GM19397 (cell line): ENCODE data around the gene EIF4B.
A peak's percentile ranks its signal among the peaks of the same experiment; 100 is the strongest.
"Not testable (repeated sequence)": the region's sequence is repeated elsewhere in the genome, so short reads cannot be mapped to it uniquely, and the experiment has no call there.

ENCODE experiments used
- ATAC-seq: cut with Tn5 transposase; IDR thresholded peaks from one replicate; pipeline ENCODE4 v1.9.1; 2021; ENCODE audit warnings: mild to moderate bottlenecking, moderate library complexity; ENCODE audit not compliant: unreplicated experiment

EIF4B gene, protein sequence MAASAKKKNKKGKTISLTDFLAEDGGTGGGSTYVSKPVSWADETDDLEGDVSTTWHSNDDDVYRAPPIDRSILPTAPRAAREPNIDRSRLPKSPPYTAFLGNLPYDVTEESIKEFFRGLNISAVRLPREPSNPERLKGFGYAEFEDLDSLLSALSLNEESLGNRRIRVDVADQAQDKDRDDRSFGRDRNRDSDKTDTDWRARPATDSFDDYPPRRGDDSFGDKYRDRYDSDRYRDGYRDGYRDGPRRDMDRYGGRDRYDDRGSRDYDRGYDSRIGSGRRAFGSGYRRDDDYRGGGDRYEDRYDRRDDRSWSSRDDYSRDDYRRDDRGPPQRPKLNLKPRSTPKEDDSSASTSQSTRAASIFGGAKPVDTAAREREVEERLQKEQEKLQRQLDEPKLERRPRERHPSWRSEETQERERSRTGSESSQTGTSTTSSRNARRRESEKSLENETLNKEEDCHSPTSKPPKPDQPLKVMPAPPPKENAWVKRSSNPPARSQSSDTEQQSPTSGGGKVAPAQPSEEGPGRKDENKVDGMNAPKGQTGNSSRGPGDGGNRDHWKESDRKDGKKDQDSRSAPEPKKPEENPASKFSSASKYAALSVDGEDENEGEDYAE

GRCh38 chr12:53005986-53006809 is at the start of gene EIF4B:
TSS of gene EIF4B (plus strand) at chr12:53006456. CDS start at chr12:53006484, 28 bp downstream.
- peak; percentile 88 for ATAC-seq

DNA sequence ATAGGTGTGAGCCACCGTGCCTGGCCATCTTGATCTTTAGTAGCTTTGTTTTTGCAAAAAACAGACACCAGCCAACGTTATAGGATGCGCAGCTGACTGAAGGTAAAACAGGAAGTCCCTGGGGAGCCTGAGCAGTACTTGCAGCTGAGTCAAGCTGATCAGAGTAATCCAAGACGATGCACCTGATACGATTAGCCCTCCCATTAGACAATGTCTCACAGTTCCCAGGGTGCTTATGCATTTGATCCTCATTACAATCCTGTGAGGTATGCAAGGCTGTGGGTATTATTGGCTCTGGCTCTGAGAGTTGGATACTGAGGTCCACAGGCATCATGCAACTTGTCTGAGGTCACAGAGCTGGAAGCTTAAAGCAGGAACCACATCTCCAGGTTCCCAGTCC is 49.3 kb upstream of the EIF4B start:
- no peak for ATAC-seq

DNA sequence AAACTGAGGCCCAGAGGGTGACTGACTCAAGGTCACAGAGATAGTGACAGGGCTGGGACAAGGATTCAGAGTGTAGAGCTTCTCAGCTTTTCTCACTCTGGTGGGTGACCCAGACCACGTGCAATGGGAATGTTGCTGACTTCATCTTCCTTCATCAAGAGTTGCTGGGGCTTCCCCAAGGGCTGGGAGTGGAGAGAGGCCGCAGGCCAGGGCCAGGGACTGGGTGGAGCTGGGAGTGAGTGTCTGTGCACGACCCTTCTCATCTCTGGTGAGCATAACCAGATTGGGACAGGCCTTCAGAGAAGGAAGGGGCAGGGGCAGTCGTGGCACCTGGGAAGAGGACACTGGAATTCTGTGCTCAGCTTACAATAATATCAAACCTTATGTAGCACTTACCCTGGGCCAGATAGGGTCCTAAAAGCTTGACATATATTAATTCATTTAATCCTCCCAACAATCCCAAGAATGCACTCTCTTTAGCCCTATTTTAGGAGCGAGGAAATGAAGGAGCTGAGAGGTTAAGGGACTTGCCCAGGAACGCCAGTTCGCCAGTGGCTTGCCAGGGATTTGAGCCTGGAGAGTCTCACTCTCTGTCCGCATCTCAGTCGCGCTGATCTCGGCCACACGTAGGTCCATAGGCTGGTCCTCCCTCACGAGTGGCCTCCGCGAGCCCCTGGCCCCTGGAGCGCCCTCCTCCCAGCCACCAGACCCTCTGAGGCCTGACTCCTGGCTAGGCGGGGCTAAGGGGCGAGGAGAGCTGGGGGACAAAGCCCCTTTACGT is 41.5 kb upstream of the EIF4B start:
- no peak for ATAC-seq

GRCh38 chr12:52965337-52965731 is 40.9 kb upstream of the EIF4B start:
- no peak for ATAC-seq

DNA sequence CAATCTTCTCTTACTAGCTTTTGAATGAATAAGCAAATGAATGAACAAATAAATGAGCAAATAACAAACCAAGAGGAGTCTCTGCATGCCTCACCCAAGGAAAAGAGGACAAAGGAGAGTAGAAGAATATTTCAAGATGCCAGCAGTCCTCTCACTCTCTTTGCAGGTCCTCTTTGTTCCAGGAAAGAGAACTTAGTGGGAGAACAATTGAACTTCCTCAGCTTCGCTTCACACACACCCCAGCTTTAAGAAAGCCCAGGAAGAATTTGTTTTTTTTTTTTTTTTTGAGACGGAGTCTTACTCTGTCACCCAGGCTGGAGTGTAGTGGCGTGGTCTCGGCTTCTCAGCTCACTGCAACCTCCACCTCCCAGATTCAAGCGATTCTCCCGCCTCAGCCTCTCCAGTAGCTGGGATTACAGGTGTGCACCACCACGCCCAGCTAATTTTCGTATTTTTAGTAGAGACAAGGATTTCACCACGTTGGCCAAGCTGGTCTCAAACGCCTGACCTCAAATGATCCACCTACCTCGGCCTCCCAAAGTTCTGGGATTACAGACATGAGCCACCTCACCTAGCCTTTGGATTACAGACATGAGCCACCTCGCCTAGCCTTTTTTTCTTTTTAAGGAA is 37.0 kb upstream of the EIF4B start:
- ATAC-seq: no peak

DNA sequence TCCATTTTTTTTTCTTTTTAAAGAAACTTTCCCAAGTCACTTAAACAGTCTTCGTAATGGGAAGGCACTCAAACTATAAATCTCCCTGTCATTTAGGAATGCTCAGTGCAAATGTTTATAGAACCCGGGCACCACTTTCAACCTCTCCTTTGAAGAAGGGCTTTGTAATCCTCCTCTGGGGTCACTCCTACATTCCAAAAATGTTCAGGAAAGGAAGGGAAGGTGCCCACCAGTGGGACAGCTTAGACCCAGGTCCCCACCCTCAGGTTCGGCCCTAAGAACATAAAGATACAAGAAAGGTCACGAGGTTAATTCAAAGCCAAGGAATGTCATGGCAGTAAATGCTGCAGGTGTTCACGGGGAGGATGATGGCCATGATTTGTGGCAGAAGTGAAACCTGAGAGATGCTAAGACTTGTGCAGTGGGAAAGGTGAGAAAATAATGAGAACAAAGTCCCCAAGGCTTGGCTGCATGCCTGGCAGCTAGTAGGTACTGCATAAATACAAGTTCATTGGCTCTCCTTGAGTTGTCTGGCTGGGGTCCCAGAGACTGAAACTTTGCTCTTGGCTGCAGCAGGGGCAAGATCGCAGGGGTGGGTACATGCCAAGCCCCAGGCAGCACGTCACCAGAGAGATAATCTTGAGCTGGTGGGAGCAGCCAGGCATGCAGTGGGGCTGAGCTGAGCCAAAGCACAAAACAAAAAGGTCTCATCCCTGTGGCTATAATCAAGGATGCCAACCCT is 36.3 kb upstream of the EIF4B start:
- no peak for ATAC-seq

- ATAC-seq: no peak
These were observed 34.5 kb upstream of the EIF4B start for GRCh38 chr12:52971679-52972329.

GRCh38 chr12:52975204-52975603 is 31.1 kb upstream of the EIF4B start:
- no peak for ATAC-seq

- no peak for ATAC-seq
These were observed 30.3 kb upstream of the EIF4B start for GRCh38 chr12:52975820-52976573.

DNA sequence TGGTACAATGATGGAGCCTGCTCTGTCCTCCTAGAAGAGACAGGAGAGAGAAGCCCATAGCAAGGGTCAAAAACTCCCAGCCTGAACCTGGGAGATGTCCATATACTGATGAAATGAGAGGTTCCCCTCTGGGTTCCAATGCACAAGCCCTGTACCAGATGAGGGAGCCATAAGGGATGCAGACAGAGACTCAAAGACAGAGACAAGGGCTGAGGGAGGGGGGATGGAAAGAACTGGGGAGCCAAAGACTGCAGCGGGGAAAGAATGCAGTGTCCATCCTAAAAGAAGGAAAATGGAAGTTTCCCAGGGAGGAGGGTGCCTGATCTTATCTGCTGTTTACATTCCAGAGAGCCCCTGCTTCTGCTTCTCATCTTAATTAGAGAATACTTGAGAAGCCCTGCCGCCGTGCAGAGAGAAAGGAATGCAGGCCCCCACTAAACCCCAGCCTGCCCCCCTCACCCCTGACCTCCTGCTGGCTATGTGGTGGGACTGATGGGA is 29.6 kb upstream of the EIF4B start:
- no peak for ATAC-seq

DNA sequence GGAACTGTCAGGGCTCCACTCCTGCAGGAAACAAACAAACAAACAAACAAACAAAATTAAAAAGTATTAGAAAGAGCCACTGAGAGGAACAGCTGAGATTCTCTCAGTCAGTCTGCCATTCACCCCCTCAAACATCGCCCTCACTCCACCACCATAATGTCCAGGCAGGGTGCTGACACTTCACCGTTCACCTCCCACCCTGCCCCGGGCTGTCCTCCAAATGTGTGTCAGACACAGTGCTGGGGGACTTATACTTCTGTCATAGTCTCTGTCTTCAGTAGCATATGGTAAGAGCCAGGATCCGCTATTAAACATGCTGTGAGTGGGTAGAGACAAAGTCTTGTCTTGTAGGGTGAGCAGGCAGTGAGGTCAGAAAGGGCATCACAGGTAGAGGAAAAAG is 29.1 kb upstream of the EIF4B start:
- ATAC-seq: no peak

GRCh38 chr12:52980096-52980649 is 26.1 kb upstream of the EIF4B start:
- ATAC-seq: no peak

DNA sequence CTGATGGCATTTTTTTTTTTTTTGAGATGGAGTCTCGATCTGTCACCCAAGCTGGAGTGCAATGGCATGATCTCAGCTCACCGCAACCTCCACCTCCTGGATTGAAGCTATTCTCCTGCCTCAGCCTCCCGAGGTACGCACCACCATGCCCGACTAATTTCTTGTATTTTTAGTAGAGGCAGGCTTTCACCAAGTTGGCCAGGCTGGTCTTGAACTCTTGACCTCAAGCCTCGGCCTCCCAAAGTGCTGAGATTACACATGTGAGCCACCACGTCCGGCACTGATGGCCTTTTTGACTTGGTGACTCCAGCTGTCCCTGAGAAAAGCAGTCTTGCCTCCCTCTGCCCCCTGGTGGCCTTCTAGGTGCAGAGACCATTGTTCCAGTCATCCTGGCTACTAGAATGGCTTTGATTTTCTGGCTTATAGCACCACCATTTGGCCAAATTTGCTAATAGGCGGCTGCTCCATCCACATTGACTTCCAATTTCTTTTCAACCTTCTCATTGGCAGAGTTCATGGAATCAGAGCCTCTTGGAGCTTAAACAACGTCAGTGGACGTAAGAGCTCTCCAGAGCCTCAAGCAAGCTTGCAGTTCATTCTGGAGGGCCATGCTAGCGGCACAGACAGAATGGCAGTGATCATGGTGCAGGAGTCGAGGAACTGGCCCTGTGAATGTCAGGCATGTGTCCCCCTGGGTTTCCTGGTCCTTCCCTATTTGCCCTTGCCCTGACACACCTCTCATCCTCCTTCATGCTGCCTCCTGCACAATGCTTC is 25.4 kb upstream of the EIF4B start:
- ATAC-seq: peak; percentile 48

- no peak for ATAC-seq
These were observed 22.1 kb upstream of the EIF4B start for GRCh38 chr12:52984136-52984535.

DNA sequence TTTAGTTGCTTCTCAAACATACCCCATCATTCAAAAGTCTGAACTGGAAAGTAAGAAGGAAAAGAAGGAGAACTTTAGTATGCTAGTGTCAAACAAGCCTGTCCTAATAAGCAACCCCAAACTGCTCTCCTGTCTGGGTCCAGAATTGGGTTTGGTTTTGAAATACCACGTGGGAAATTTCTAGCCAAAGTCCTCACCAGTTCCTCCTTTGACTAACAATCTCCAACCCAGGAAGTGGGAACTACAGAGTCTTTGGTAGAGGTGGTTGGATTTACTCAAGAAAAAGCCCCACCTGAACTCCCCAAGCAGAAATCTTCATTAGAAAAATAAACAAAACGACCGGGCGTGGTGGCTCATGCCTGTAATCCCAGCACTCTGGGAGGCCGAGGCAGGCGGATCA is 17.4 kb upstream of the EIF4B start:
- no peak for ATAC-seq

DNA sequence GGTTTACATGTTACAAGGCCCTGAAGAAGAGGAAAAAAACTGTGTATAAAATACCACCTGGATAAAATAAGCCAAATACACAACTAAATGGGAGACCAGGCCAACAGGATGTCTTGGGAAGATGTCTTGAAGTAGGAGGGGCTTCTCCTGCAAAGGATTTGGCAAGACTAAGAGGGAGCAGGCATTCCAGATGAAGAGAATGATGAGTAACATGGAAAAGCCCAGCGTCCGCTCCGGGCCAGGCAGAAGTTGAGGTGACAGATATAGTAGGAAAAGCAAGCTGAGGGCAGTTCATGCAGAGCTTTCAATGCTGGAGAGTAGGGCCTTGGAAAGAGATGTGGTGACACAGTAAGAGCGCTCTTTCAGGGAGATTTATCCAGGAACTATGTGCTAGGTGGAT is 16.1 kb upstream of the EIF4B start:
- ATAC-seq: no peak

DNA sequence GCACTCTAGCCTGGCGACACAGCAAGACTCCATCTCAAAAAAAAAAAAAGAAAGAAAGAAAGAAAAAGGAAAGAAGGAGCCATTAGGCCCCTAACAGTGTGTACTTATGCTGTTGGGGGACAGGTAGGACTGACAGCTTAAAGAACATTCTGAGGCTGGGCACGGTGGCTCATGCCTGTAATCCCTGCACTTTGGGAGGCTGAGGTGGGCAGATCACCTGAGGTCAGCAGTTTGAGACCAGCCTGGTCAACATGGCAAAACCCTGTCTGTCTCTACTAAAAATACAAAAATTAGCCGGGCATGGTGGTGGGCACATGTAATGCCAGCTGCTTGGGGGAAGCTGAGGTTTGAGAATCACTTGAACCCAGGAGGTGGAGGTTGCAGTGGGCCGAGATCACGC is 14.0 kb upstream of the EIF4B start:
- ATAC-seq: not testable (repeated sequence)
